ENCODE data around the gene MAPK8IP2. TPM values are rescaled to one million over a fixed set of nuclear protein-coding genes. Genes with fewer than 3 reads are reported as not detected.

The MAPK8IP2 gene
- total and polyA plus RNA-seq, 2 of the 13 experiments (the other 11 are each of a cell fraction or from before 2014, with no cell fraction given), result 1.3 to 2.6 TPM

GRCh38 chr22:50627642-50628542 is 27.3 kb downstream of the MAPK8IP2 start, which contains the start of gene ARSA (continued):
- TF ChIP-seq ZZZ3 (CRISPR knock-in tag; IDR thresholded peaks at IDR 0.05; ENCODE audit: borderline replicate concordance) (no peak), HNRNPL (IDR thresholded peaks at IDR 0.05; ENCODE audit: low read depth, low read length) (no peak), SIX4 (CRISPR knock-in tag; IDR thresholded peaks at IDR 0.05) (no peak), ZNF772 (CRISPR knock-in tag; IDR thresholded peaks at IDR 0.05) (no peak), RNF2 (conservative IDR thresholded peaks at IDR 0.05; ENCODE audit: low read depth) (peak; percentile 87), IKZF1 (IDR thresholded peaks at IDR 0.05) (no peak), SRF (IDR thresholded peaks at IDR 0.05; ENCODE audit: low read depth, low read length) (no peak), ARNT (IDR thresholded peaks at IDR 0.05) (no peak), ZNF816 (CRISPR knock-in tag; IDR thresholded peaks at IDR 0.05; ENCODE audit: borderline replicate concordance) (no peak), ZNF263 (CRISPR knock-in tag; IDR thresholded peaks at IDR 0.05) (no peak), ZNF644 (CRISPR knock-in tag; IDR thresholded peaks at IDR 0.05; ENCODE audit: low read depth) (no peak), JARID2 (CRISPR knock-in tag; IDR thresholded peaks at IDR 0.05; ENCODE audit: insufficient replicate concordance) (no peak), GZF1 (CRISPR knock-in tag; IDR thresholded peaks at IDR 0.05) (no peak; the same call in 1 of the 2 replicates), HCFC1 (IDR thresholded peaks at IDR 0.05; ENCODE audit: low read depth, low read length) (no peak), MTERF4 (CRISPR knock-in tag; IDR thresholded peaks at IDR 0.05) (no peak), ZNF670 (CRISPR knock-in tag; IDR thresholded peaks at IDR 0.05; ENCODE audit: borderline replicate concordance) (0 out of 2 replicates have a peak, but pooled peaks have one; percentile 53), TMF1 (CRISPR knock-in tag; IDR thresholded peaks at IDR 0.05; ENCODE audit: low read depth) (no peak), ZNF891 (CRISPR knock-in tag; IDR thresholded peaks at IDR 0.05) (no peak), ZNF780A (CRISPR knock-in tag; IDR thresholded peaks at IDR 0.05) (no peak), ZNF333 (CRISPR knock-in tag; IDR thresholded peaks at IDR 0.05; ENCODE audit: borderline replicate concordance) (0 out of 2 replicates have a peak, but pooled peaks have one; percentile 37), ZNF788 (CRISPR knock-in tag; IDR thresholded peaks at IDR 0.05; ENCODE audit: borderline replicate concordance) (no peak), DZIP1 (CRISPR knock-in tag; IDR thresholded peaks at IDR 0.05) (no peak)
- TF ChIP-seq, protein P1, sequence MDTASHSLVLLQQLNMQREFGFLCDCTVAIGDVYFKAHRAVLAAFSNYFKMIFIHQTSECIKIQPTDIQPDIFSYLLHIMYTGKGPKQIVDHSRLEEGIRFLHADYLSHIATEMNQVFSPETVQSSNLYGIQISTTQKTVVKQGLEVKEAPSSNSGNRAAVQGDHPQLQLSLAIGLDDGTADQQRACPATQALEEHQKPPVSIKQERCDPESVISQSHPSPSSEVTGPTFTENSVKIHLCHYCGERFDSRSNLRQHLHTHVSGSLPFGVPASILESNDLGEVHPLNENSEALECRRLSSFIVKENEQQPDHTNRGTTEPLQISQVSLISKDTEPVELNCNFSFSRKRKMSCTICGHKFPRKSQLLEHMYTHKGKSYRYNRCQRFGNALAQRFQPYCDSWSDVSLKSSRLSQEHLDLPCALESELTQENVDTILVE (CRISPR knock-in tag; IDR thresholded peaks at IDR 0.05), result 0 out of 2 replicates have a peak, but pooled peaks have one; percentile 24
- TF ChIP-seq, protein P2, sequence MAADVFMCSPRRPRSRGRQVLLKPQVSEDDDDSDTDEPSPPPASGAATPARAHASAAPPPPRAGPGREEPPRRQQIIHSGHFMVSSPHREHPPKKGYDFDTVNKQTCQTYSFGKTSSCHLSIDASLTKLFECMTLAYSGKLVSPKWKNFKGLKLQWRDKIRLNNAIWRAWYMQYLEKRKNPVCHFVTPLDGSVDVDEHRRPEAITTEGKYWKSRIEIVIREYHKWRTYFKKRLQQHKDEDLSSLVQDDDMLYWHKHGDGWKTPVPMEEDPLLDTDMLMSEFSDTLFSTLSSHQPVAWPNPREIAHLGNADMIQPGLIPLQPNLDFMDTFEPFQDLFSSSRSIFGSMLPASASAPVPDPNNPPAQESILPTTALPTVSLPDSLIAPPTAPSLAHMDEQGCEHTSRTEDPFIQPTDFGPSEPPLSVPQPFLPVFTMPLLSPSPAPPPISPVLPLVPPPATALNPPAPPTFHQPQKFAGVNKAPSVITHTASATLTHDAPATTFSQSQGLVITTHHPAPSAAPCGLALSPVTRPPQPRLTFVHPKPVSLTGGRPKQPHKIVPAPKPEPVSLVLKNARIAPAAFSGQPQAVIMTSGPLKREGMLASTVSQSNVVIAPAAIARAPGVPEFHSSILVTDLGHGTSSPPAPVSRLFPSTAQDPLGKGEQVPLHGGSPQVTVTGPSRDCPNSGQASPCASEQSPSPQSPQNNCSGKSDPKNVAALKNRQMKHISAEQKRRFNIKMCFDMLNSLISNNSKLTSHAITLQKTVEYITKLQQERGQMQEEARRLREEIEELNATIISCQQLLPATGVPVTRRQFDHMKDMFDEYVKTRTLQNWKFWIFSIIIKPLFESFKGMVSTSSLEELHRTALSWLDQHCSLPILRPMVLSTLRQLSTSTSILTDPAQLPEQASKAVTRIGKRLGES (CRISPR knock-in tag; IDR thresholded peaks at IDR 0.05; ENCODE audit: borderline replicate concordance), result no peak
